ENCODE results near the gene TMEM255B.

The TMEM255B gene

DNA sequence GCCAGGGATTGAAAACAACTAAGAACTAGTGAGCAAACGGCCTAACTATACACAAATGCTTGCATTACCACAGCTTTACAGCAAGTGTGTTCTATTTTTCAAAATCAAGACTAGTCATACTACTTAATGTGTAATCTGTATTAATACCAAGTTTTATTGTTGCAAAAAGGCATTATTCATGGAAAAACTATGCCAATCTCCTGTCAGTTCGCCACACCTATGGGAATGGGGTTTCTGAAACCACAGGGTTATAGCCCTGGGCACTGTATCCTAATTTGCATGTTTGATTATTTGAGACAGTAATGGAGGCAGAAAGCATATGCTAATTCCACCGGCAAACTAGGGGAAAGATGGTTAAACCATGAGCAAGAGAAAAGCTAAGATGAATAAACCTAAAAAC, 90.5 kb downstream of the TMEM255B start:
- no peak for DNase-seq (ENCODE audit: low read depth)

DNA sequence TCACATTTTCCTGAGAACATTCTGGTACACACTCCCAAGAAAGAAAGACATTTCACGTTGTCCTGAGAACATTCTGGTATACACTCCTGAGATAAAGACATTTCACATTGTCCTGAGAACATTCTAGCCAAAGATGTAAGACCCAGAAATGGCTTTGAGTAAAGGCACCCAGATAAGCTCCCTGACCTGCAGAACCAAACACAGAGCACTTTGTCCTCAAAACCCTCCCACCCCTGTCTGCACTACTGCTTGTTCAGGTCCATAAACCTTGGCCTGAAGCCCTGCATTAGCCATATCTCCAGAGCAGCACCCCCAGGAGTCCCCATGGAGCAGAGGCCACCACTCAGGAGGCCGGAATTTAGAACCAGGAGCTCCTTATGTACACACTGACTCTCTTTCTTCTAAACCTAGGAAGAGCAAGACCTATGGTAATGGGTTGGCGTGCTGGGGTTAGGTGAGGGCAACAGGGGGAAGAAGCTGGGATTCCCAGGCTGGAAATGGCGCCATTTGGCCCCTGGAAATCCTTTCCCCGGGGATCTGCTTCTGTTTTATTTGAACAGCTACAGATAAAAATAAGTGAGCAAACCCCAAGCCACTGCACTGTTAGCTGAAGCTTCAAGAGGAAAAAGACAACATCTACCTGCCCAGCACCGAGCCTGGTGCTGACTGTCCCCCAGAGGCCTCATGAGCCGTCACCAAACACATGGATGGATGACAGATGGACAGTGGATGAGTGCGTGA, 91.1 kb downstream of the TMEM255B start:
- no peak for DNase-seq (ENCODE audit: low read depth)

DNA sequence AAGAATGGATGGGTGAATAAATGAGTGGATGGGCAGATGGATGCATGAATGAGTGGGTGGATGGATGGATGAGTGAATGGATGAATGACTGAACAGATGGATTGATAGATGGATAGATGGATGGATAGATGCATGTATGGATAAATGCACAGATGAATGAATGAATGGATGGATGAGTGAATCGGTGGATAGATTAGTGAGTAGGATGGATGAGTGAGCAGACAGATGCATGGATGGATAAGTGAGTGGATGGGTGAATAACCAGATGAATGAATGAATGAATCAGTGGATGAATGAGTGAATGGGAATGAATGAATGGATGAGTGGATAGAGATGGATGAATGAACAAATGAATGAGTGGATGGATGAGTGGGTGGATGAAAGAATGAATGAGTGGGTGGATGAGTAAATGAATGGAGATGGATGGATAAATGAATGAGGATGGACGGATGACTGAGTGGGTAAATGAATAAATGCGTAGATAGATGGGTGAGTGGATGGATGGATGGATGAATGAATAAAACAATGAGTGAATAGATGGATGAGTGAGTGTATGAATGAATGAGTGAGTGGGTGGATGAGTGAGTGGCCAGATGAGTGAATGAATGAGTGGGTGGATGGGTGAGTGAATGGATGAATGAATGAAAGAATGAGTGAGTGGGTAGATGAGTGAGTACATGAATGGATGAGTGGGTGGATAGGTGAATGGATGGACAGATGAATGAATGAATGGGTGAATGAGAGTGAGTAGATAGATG, 91.9 kb downstream of the TMEM255B start:
- no peak for DNase-seq (ENCODE audit: low read depth)

DNA sequence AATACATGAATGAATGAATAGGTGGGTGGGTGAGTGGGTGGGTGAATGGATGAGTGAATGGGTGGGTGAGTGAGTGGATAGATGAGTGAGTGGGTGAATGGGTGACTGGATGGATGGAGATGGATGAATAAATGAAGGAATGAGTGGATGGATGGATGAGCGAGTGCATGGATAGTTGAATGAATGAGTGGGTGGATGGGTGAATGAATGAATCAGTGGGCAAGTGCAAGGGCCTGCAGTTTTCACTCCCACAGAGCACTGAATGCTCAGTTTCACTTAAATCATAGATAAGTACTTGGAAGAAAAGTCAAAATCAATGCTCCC, 92.4 kb downstream of the TMEM255B start:
- DNase-seq (ENCODE audit: low read depth): no peak

DNA sequence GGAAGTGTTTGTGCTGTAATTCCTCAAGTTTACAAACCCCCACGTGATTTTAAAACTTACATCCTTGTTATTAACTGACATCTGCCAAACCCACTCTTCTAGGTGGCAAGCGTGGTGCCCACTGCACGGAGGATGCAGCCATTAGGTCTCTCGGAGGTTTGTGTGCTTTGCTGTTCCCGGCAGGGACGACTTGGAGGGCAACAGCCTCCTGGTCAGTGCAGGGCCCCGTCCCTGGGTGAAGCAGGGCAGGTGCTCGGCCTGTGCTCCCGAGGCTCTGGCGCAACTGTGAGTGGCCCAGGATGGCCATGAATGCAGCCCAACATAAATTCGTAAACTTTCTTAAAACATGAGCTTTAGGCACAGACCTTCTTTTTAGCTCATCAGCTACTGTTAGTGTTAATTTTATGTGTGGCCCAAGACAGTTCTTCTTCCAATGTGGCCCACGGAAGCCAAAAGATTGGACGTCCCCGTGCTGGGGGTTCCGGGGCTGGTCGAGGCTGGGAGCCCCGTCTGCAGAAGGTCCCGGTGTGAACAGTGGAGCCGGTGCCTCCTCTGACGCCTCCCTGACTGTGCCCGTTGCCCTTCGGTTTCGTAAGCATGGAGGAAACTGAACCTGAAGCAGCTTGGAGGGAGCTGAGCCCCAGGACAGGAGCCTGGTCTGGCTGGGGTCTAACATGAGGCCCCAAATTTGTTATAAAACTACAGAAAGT, 93.0 kb downstream of the TMEM255B start:
- no peak for DNase-seq (ENCODE audit: low read depth)

DNA sequence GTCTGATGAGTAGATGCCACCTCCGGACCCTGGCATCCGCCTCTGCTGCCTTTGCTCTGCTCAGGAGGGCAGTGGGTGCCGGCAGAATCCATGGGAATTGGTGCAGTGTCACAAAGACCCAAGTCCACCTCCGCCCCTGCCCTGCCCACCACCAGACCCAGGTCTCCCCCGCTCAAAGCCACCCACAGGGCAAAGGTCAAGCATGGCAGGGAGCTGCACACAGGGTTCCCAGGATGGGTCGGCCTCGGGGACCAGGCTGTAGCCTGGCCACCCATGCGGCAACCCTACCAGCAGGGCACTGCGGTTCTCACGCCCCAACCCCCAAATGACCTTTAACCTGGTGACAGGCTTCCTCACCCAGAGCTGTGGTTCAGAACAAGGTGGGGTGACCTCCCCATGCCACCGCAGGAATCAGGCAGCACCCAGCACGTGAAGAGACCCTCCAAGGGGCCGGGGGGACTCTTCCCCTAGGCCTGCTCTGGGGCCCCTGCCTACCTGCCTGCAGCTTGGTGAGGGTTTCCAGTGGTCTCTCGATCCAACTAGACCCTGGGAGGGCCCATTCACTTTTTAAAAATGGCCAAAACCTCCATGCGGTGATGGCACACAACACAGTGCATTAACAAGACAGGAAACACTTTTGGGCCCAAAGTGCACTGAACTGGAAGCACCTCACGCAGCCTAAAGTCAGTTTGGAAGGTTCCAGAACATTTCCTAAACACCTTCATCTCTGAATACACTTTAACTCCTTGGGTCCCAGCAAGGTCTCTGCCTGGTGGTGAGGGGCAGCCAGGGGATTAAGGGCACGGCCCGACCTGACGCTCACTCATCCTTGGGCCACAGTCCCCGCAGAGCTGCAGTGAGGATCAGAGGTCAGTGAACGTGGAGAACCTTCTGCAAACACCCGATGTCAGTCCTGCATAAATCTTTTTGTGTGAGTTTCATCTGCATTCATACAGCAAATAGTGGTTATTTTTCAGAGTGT, 93.8 kb downstream of the TMEM255B start:
- DNase-seq (ENCODE audit: low read depth): no peak

DNA sequence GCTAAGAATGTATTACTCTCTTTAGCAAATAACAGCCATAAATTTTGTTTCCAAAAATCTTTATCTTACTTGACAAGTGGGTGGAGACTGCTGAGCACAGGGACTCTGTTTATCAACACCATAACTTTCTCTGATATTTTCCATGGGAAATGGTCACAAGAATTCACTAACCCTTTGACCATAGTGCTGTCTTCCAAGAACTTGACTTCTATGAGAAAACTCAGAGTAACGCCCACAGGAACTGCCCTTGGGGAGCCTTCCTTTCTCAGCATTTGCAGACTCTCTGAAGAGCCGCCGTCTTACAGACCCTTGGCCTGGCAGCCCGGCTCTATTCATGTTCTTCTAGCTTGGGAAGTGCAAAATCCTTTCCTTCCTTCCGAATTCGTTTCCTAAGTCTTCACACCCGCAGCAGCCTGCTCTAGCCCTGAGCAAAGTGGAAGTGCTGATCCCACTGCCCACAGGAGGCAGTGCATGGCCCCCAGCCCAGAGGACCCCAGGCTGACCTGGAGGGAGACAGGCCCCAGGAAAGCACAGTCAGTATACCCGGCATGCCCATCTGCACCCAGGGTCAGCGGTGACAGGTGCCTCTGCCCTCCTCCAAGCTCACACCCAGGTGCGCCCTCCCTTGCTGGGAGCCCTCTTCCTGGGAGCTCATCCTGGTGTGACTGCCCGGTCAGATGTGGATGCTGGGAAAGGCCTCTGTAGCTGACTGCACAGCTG, 94.7 kb downstream of the TMEM255B start:
- no peak for DNase-seq (ENCODE audit: low read depth)

DNA sequence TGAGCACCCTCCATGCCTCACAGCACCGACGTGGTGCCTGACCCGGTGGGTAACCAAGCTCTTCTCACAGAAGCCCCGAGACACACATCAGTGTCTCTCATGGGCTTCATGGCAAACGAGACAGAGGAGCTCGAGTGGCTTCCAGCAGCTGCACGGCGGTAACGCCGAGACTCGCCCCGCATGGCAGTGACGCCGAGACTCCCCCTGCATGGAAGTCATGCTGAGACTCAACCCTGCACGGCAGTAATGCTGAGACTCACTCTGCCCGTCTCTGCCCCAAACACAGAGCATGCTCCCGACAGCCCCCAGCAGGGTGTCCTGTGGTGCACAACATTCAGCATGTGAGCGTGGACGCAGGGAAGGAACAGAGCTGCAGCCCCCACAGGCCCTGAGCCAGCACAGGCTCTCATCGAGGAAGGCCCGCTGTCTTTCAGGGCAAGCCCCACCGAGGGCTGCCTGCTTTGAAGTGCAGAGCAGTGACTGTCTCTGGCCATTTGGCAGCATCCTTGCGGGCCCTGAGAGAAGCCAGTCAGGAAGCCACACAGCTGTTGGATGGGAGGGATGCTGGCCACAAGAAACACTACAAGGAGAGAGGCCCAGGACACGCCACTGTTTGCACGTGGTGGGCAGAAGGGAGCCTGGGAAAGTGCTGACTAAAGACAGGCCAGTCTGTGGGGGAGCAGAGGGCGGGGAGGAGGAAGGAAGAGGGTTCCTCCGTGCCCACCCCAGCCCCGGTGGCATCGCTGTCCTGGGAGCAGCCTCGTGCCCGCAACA, 95.4 kb downstream of the TMEM255B start:
- DNase-seq (ENCODE audit: low read depth): no peak

DNA sequence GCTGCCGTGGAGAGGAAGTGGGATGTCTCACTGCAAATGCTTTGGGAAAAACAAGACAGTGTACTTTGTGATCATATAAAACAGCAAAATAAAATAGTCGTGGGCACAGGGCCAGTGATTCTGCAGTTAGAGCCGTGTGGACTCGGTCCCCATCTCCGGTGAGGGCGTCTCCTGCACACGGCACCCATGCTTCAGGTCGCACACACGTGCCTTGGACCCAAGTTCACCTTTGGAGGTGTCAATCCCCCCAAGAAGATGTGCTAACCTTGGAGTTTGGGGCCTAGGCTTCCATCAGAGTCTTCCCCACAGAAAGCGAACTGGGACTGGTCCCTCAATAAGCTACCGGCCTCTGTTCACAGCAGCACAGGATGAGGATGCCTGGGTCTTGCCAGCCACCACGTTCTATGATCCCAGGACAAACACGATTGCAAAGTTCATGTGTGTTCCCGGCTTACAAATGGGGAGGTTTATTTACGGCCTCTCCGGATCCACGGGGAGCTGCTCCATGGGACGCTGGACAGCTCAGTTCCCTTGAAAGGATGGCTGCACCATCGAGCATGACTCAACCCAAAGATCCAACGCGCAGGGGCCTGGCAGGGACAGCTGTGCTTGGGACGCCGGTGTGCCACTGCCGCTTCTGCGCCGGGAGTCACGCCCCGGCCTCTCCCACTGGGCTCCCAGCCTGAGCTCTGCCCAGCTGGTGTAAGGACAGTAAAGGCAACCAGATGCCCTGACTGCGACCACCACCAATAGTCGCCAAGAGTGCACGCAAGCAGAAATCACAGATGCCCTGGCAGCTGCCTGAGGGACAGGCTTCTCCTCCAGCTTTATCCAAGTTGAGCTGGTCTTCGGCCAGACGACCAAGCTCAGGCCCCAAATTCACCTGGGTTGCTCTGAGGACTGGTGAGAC, 96.2 kb downstream of the TMEM255B start:
- no peak for DNase-seq (ENCODE audit: low read depth)

DNA sequence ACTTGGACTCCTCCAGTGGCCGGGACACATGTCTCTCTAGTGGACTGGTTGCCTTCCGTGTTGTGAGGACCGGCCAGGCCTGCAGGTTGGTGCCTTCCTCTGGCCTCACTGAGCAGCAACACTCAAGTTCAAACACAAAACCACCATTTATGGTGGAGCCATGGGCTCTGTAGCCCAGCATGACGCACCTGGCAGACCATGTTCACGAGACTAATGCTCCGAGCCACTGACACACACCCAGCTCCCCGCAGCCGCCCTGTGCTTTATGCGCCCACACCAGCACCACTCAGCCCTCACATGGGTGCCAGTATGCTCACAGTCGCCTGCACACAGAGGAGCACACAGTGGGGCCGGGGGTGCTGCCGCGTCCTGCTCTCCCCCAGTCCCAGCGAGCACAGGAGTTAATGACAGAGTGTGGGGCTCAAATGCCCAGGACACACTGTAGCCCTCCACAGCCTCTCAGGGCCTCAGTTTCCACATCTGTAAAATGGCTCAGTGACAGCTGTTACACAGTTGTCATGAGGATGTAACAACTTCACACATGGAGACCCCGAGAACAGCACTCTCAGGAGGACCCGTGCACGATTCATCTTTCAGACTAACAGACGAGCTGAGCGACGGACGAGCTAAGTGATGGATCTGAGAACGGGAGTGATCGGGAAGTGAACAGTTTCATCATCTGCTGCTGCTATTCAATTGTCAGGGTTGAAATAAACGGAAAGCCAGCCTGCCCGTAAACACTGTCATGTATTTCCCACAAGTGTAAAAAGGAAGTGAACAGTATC, 97.1 kb downstream of the TMEM255B start:
- DNase-seq (ENCODE audit: low read depth): no peak

DNA sequence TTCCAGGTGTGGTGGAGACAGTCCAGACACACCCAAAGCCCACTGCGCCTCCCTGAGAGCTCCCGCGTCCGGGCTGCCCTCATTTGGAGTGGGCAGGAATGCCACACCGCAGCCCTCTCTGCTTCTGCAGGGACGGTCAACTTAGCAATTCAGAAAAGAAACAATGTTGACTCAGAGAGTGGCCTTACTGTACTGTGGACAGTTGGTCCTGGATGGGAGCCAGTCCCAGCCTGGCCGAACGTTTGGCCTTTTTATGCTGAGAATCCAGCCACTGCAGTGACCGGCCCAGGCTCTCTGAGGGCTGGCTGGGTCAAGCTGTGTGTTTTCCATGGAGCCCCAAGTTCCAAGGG, 97.7 kb downstream of the TMEM255B start:
- no peak for DNase-seq (ENCODE audit: low read depth)

DNA sequence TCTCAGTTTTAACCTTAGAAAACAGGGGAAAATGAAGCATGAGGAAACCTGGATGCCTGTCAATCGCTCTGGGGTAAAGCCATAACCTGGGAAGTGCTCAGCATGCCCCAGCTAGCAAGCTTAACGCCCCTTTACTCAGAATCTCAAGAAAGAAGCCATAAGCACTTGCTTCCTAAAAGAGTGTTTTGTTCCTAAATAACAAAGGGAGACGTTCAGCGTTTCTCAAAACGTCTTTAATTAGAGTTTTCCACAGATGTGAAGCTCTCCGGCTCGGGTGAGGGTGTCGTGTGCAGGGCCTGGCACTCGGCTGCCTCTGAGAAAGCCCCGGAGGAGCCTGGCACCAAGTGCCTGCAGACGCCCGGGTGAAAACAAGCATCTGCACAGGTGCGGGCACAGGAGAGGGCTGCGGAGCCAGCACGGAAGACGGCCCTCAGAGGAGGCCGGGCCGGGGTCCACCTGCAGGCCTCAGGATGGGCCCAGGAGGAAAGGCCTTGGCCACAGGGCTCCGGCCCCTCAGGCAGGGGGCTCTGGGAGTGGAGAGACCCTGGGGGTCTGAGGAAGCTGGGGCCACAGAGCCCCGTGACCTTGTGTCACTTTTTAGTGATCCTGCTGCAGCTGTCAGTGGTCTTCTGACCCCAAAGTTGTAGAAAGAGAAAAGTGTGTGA, 98.6 kb downstream of the TMEM255B start:
- no peak for DNase-seq (ENCODE audit: low read depth)

DNA sequence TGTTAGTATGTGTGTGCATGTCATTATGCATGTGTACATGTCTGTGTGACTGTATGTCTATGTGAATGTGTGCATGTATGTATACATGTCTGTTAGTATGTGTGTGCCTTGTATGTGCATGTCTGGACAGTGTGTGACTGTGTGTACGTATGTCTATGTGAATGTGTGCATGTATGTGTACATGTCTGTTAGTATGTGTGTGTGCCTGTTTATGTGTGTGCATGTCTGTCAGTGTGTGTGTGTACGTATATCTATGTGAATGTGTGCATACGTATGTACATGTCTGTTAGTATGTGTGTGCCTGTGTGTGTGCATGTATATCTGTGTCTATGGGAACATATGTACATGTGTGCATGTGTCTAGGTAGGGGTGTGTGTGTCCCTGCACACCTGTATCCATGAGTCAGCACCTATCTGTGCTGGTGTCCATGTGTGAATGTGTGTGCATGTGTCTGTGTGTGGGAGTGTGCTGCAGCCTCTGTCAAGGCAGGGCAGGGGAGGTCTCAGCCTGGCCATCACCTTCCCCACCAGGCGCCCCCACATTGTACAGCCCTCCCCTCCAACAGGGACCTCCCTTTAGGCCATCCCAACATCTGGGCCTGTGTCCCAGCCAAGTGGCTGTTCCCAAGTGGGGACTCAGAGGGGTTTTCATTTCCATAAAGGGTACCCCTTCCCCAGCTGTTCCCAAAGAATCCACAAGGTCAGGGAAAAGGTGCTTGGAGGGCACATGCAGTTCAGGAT, 100.5 kb downstream of the TMEM255B start:
- no peak for DNase-seq (ENCODE audit: low read depth)

DNA sequence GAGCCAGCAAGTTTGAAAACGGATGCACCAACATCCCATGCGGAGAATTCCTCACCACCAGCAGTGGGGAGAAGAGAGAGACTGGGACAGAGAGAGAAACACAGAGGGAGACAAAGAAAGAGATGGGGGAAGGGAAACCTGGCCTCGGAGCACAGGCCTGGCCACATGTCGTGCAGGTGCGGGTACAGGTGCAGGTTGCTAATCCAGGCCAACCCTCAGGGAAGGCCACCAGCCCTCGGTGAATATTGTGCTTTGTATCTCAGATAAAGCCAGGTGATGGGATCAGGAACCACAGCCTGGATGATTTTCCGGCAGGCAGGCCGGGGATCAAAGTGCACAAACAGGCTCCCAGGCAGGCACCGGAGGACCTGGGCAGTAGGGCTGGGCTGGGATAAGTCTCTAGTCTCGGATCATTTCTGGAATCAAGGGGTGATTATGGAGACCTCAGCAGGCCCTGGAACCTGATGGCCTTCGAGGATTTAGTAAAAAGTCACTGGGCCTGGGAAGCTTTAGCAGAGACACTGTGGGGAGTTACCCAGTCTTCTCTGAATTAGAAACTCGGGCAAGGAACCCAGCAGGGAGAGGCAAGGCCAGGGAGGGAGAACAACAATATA, 101.1 kb downstream of the TMEM255B start:
- no peak for DNase-seq (ENCODE audit: low read depth)

DNA sequence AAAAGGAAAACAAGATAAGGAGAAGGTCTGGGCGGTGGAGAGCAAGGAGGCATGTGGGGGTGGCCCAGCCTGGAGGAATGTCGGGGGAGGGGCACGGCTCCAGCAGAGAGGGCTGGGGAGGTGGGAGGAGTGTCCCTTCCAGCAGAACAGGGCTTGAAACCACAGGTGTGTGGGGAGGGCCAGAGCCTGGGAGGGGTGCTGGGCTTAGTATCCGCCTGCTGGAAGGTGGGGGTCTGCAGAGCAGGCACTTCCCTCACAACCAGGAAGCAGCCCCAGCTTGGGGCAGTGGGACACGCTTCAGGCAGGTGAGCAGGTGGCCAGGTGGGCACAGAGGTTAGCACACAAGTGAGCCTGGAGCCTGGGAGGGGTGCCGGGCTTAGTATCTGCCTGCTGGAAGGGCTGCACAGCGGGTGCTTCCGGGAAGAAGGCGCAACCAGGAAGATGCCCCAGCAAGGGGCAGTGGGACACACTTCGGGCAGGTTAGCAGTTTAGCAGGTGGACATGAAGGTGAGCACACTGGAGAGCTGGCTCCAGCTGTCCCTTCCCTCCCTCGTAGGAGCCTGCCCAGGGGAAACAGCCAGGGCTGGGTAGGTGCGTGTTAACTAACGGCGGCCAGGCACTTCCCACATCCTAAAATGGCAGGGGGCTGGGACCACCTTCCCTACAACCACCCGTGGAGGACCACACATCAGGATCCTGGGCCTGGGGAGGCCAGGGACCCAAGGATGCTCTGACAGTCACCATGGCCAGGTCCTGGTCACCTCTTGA, 101.8 kb downstream of the TMEM255B start:
- DNase-seq (ENCODE audit: low read depth): no peak

DNA sequence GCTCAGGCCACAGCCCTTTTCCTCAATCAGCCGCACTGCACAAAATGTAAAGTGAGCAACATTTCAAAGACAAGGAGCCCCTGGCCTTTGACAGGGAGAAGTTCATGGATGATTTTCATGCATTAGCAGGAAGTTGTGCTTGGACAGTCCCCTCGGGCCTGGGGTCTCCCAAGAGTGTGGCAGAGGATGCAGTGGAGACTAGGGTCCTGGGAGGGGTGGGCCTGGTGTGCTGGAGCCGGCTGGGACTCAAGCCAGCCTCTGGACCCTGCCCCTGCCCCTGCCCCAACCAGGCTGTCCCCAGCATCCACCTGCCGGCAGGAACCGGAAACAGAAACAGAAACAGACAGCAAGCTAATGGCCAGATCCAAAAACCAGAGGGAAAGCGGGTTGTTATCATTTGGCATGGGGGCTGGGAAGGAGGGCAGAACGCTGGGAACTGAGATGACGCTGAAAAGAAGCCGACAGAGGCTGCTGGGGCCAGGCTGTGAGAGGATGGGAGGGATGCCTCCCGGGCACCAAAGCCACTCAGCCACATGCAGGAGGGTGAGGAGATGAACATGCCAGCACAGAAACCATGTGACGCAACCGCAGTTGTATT, 102.5 kb downstream of the TMEM255B start:
- DNase-seq (ENCODE audit: low read depth): no peak

Data from fibroblast of the conjunctiva (primary cell).